ENCODE results near the gene APC. TPM values are rescaled to one million over a fixed set of nuclear protein-coding genes. Genes with fewer than 3 reads are reported as not detected.

APC gene
- total RNA-seq, 1 experiment from 2014 or later, result 47.6 TPM

GRCh38 chr5:112696786-112697185 is 40.9 kb upstream of the APC start:
- BruUV-seq (replicated peaks), result no TSS peak
- intact Hi-C loops (cut with micrococcal nuclease; ENCODE audit: unreplicated experiment), result loop anchor here (10.0 kb wide), 1 partner anchor 228 kb away; the partner anchor contains the start of gene REEP5
- Mint-ChIP-seq H3K36me3 (ENCODE audit: insufficient read depth, unreplicated experiment) (no peaks in the 10 kb centered on the region), H3K4me1 (ENCODE audit: low read depth, unreplicated experiment) (peaks cover 8% of the 10 kb centered on the region), H3K27ac (ENCODE audit: unreplicated experiment) (no peak overlapping the region), H3K4me3 (ENCODE audit: low read depth, unreplicated experiment) (no peak overlapping the region), H3K9me3 (ENCODE audit: low read depth, unreplicated experiment) (no peaks in the 10 kb centered on the region), H3K27me3 (ENCODE audit: unreplicated experiment) (peaks cover 13% of the 10 kb centered on the region)
- no peak for TF ChIP-seq CTCF (IDR thresholded peaks at IDR 0.05; ENCODE audit: unreplicated experiment)
- CTCF ChIA-PET, result no interaction called here
- no peak for DNase-seq

DNA sequence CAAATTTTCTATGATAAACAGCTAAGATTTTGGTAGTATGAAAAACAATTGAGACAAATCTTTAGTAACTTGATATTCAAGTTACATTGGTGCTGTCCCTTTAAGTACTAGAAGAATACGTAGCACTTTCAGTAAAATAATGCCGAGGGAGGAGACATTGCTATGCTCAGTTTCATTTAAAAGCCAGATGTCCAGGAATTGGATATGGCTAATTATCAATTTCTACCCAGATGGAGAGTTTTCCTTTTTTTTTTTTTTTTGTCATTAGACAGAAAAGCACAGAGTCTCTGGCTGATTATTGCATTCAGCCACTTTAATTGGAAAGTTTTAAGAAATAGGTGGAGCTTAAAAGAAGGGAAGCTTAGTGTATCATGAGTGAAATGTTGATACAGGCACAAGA is 40.4 kb upstream of the APC start:
- Mint-ChIP-seq H3K4me1 (ENCODE audit: low read depth, unreplicated experiment) (peaks cover 8% of the 10 kb centered on the region), H3K27ac (ENCODE audit: unreplicated experiment) (no peak overlapping the region), H3K27me3 (ENCODE audit: unreplicated experiment) (peaks cover 7% of the 10 kb centered on the region), H3K4me3 (ENCODE audit: low read depth, unreplicated experiment) (no peak overlapping the region), H3K9me3 (ENCODE audit: low read depth, unreplicated experiment) (no peaks in the 10 kb centered on the region), H3K36me3 (ENCODE audit: insufficient read depth, unreplicated experiment) (no peaks in the 10 kb centered on the region)
- intact Hi-C loops (cut with micrococcal nuclease; ENCODE audit: unreplicated experiment), result loop anchor here (10.0 kb wide), 1 partner anchor 227 kb away; the partner anchor contains the start of gene REEP5
- no peak for DNase-seq
- TF ChIP-seq CTCF (IDR thresholded peaks at IDR 0.05; ENCODE audit: unreplicated experiment), result no peak
- CTCF ChIA-PET, result interaction anchor here (0.6 kb wide), 1 partner anchor 494 kb away, joined by 3 read pairs; no protein-coding TSS in a partner anchor
- BruUV-seq (replicated peaks), result no TSS peak

- intact Hi-C loops (cut with micrococcal nuclease; ENCODE audit: unreplicated experiment), result loop anchor here (10.0 kb wide), 1 partner anchor 227 kb away; the partner anchor contains the start of gene REEP5
- Mint-ChIP-seq H3K36me3 (ENCODE audit: insufficient read depth, unreplicated experiment) (no peaks in the 10 kb centered on the region), H3K9me3 (ENCODE audit: low read depth, unreplicated experiment) (no peaks in the 10 kb centered on the region), H3K4me1 (ENCODE audit: low read depth, unreplicated experiment) (peaks cover 8% of the 10 kb centered on the region), H3K27ac (ENCODE audit: unreplicated experiment) (no peak overlapping the region), H3K4me3 (ENCODE audit: low read depth, unreplicated experiment) (no peak overlapping the region), H3K27me3 (ENCODE audit: unreplicated experiment) (peaks cover 2% of the 10 kb centered on the region)
- DNase-seq, result no peak
- no peak for TF ChIP-seq CTCF (IDR thresholded peaks at IDR 0.05; ENCODE audit: unreplicated experiment)
- BruUV-seq (replicated peaks), result no TSS peak
- CTCF ChIA-PET, result interaction anchor here (0.6 kb wide), 1 partner anchor 493 kb away, joined by 3 read pairs; no protein-coding TSS in a partner anchor
Measured at GRCh38 chr5:112697833-112698232, 39.9 kb upstream of the APC start.

DNA sequence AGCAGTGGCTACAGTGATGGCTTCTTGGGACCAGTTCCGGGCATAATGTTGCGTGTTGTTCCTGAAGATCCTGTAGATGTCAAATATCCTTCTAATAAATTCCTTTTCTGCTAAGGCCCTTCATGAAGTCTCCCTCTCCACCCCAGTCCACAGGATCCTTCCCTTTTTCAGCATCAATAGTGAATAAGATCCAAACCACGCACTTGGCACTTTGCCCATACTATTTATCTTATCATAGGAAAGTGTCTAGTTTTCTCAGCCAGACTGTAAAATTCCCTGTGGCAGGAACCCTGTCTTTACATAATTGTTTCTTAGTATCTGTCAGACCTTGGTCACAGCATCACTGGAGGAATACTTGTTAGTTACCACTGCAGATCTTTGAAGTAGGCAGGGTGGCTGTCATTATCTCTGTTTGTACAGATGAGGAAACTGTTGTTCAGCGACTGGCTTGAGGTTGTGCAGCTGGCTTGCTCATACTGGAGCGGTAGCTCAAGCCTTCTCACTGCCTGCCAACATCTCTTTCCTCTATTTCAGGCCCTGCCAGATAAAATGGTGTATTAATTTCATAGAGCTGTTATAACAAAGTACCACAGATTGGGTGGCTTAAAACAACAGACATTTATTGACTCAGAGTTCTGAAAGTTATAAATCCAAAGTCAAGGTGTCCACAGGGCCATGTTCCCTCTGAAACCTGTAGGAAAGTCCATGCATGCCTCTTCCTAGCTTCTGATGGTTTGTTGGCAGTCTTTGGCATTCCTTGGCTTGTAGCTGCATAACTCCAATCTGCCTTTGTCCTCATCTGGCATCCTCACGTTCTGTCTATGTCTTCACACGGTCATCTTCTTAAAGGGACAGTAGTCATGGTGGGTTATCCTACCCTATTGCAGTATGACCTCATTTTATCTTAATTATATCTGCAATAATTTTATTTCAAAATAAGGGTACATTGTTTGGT is 33.5 kb upstream of the APC start:
- peaks cover 19% of the 10 kb centered on the region for H3K36me3 Mint-ChIP-seq (ENCODE audit: insufficient read depth, unreplicated experiment)
- DNase-seq, result no peak
- no peak overlapping the region for H3K4me3 Mint-ChIP-seq (ENCODE audit: low read depth, unreplicated experiment)
- no peak for TF ChIP-seq CTCF (IDR thresholded peaks at IDR 0.05; ENCODE audit: unreplicated experiment)
- intact Hi-C loops (cut with micrococcal nuclease; ENCODE audit: unreplicated experiment), result no loop called here
- peaks cover 20% of the 10 kb centered on the region for H3K4me1 Mint-ChIP-seq (ENCODE audit: low read depth, unreplicated experiment)
- H3K27me3 Mint-ChIP-seq (ENCODE audit: unreplicated experiment), result no peaks in the 10 kb centered on the region
- CTCF ChIA-PET, result no interaction called here
- no peak overlapping the region for H3K27ac Mint-ChIP-seq (ENCODE audit: unreplicated experiment)
- BruUV-seq (replicated peaks), result no TSS peak
- no peaks in the 10 kb centered on the region for H3K9me3 Mint-ChIP-seq (ENCODE audit: low read depth, unreplicated experiment)
